HG03196 (cell line): ENCODE measurements around the gene MDN1.
"Not testable (repeated sequence)": the region's sequence is repeated elsewhere in the genome, so short reads cannot be mapped to it uniquely, and the experiment has no call there.

ENCODE experiments used
- ATAC-seq: cut with Tn5 transposase; IDR thresholded peaks from one replicate; pipeline ENCODE4 v1.9.1; 2021; ENCODE audit not compliant: unreplicated experiment

Gene MDN1

GRCh38 chr6:89819336-89820130 is at the start of gene MDN1:
TSS of gene MDN1 (minus strand) at chr6:89819794. CDS start at chr6:89819607, 187 bp downstream.
- peak; percentile 95 for ATAC-seq

DNA sequence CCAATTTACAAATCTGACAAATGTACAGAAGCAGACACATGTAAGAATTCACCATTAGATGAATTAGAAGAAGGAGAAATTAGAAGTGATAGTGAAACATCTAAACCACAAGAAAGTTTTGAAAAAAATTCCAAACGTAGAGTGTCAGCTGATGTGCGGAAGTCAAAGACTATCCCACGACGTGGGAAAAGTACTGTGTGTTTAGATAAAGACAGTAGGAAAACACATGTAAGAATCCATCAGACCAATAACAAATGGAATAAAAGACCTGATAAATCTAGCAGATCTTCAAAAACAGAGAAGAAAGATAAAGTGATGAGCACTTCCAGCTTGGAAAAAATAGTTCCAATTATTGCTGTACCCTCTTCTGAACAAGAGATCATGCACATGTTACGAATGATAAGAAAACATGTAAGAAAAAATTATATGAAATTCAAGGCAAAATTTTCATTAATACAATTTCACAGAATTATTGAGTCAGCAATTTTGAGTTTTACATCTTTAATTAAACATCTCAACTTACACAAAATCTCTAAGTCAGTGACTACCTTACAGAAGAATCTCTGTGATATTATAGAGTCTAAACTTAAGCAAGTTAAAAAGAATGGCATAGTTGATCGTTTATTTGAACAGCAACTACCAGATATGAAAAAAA is 46.6 kb upstream of the MDN1 start:
- ATAC-seq = no peak

- no peak for ATAC-seq
Observed at GRCh38 chr6:89862698-89863097, 43.1 kb upstream of the MDN1 start.

- peak; percentile 58 for ATAC-seq
Observed at GRCh38 chr6:89862273-89862672, 42.7 kb upstream of the MDN1 start.

DNA sequence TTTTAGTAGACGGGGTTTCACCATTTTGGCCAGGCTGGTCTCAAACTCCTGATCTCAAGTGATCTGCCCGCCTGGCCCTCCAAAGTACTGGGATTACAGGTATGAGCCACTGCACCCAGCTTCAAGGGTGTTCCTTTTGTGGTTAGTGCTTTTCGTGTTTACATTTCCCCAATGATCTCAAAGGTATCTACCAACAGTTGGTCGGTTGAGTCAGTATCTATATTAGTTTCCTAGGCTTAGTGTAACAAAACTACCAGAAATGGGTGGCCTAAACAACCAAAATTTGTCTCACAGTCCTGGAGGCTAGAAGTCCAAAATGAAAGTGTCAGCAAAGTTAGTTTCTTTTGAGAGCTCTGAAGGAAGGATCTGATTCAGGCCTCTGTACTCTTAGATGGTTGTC is 40.1 kb upstream of the MDN1 start:
- no peak for ATAC-seq

DNA sequence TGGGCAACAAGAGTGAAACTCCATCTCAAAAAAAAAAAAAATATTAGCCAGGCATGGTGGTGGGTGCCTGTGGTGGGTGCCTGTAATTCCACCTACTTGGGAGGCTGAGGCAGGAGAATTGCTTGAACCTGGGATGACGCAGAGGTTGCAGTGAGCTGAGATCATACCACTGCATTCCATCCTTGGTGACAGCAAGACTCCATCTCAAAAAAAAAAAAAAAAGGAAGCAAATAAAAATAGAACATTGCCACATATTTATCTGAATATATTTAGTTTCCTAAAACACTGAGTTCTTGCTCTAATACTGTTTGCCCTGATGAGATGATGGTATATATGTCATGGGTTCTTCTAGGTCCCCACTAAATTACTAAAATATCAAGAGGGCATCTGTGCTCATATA is 38.4 kb upstream of the MDN1 start:
- no peak for ATAC-seq

DNA sequence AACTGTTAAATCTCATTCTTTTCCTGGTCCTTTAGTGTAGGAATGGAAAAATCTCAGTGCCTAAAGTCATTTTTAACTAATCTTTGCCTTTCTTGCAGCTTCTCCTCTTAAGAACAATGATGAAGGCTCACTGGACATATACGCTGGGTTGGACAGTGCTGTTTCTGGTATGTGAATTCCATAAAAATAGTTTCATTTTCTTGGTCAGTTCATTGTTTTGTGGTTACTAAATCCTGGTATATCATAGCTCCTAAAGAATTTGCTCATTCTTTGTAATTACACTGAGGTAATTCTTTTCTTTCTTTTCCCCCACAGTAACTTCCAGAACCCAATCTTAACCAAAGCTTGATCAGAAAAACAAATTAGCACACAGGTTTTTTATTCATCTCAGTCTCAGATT is 33.5 kb upstream of the MDN1 start:
- no peak for ATAC-seq

- not testable (repeated sequence) for ATAC-seq
Observed at GRCh38 chr6:89847513-89847912, 27.9 kb upstream of the MDN1 start.

DNA sequence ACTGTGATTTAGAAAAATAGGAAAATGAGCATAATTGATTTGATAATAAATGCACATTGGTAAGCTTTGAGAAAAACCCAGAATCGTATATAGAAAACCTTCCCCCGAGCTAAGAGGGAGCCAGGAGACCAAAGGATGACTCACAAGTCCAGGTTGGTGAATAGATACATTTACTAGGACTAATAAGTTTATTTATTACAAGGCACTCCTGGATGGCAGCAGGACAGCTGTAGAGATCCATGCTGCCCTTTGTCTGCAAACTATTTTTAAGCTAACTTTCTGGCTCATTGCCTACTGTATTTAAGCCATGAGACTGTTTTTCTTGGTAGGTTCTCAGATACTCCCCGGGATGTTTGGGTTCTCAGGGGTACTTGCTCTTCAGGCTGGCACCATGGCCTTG is 23.5 kb upstream of the MDN1 start:
- ATAC-seq = no peak

GRCh38 chr6:89842228-89842627 is 22.6 kb upstream of the MDN1 start:
- no peak for ATAC-seq

DNA sequence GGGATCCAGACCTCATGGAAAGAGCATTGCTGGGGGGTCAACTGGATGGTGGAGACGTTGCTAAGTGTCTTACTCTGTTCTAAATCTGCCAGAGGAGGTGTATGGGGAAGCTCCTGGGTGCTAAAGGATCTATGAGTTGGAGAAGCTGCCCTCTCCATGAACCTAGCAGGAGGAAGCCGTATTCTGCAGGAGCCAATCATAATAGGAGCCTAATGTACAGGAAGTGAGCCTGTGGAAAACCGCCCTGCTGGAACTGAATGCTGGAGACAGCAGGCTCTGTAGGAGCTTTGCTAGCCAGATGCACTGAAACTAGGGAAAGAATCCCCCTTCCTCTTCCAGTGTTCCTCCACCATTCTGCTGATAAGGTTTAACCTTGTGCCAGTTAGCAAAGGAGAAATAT is 20.9 kb upstream of the MDN1 start:
- ATAC-seq = no peak

GRCh38 chr6:89836639-89837222 is 17.1 kb upstream of the MDN1 start:
- ATAC-seq = no peak

- peak; percentile 94 for ATAC-seq
Observed at GRCh38 chr6:89834884-89835792, 15.5 kb upstream of the MDN1 start.

GRCh38 chr6:89830170-89830809 is 10.7 kb upstream of the MDN1 start:
- no peak for ATAC-seq

DNA sequence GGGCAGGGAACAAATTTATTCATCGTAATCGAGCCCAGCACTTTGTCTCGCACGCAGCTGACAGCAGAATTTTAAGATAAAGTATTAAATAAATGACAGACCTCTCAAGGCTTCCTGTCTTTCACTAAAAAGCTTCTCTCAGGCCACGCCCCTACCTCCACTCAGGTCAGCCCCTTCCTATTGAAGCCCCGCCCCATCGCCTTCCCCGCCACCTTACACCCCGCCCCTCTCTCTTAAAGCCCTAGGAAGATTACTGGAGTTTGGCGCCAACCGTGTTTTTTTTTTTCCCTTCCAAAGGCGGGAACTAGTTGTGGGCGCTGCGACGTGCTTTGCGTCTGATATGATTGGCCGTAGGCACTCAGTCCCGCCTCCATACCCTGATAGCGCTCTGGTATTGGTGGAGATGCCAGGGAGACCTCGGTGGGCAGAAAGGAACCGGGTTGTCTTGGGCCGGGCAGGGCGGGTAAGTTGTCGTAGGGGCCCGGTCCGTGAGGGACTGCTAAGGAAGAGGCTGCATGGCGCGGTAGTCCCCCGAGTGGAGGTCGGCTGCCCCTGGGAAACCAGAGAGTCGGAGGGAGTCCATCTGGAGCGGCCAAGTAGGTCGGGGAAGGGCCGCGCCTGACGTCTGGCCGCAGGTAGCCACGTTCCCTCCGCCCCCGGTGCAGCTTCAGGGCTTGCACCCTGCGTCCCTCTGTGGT is 10.0 kb upstream of the MDN1 start, which contains the start of gene CASP8AP2:
Gene CASP8AP2, plus strand, starts transcription at position 409 of the 698 bp plus-strand sequence.
- ATAC-seq = peak; percentile 99

DNA sequence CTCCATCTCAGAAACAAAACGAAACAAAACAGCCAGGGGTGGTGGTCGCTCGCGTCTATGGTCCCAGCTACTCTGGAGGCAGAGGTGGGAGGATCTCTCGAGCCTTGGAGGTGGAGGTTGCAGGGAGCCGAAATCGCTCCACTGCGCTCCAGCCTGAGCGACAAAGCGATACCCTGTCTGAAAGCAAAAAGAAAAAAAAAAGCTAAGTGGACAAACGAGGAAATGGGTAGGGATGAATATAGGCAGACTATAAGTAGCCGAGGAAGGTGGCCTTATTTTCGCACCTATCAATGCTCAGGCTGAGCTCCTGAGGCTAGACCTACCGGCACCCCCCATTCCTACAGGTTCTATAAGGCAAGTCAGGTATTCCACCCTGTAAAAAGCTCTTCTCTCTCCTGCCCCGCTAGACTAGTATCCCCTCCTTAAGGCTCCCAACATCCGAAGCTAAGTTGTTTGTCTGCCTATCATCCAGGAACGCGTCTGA is 9.4 kb upstream of the MDN1 start:
- peak; percentile 24 for ATAC-seq

DNA sequence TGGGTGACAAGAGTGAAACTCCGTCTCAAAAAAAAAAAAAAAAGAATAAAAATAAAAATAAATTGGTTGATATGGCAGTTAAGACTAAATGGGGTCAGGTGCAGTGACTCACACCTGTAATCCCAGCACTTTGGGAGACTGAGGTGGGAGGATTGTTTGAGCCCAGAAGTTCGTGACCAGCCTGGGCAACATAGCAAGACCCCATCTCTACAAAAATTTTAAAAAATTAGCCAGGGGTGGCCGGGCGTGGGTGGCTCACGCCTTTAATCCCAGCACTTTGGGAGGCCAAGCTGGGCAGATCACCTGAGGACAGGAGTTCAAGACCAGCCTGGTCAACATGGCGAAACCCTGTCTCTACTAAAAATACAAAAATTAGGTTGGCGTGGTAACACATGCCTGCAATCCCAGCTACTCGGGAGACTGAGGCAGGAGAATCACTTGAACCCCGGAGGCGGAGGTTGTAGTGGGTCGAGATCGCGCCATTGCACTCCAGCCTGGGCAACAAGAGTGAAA is 8.9 kb upstream of the MDN1 start:
- ATAC-seq = not testable (repeated sequence)

DNA sequence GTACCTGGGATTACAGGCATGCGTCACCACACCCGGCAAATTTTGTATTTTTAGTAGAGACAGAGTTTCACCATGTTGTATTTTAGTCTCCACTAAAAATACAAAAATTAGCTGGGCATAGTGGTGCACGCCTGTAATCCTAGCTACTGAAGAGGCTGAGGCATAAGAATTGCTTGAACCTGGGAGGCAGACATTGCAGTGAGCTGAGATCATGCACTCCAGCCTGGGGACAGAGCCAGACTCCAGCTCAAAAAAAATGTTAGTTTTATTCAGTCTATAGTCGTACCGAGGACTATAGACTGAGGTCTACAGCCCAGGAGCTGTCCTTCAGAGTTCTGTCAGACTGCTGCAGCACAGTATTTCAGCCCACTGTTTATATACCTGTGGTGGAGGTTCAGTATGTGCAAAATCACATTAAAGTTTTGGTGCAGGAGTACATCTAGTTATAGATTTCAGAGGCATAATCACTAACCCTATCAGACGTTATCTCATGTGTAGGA is 6.5 kb upstream of the MDN1 start:
- no peak for ATAC-seq

DNA sequence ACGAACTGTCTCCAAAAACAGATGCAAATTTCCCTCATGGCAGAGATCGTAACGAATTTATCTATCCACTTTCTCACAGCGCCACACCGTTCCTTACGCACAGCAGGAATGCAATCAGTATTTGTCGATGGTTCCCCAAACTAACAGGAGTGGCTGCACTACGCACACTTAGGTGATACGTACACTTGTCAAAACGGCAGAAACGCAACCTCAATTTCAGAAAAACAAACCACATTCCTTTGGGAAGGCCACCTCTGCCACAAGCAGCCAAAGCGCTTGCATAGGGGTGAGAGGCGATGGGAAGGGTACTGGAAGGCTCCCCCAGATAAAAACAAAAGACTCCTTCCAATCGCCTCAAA is 638 bp downstream of the MDN1 start:
- ATAC-seq = peak; percentile 14
